HFF-Myc (cell line): ENCODE data around the gene KRT33B.

Source experiments
- DNase-seq: peaks from one replicate; pipeline ENCODE4 v3.0.0-alpha.2; 2011; ENCODE audit warnings: low read depth; ENCODE audit errors: extremely low read depth
- H3K4me3 ChIP-seq: replicated peaks from 2 replicates; pipeline ENCODE4 v1.5.1; 2011; ENCODE audit warnings: low read depth, mild to moderate bottlenecking, control low read depth, low read length
- TF ChIP-seq, protein P1 (sequence below): IDR thresholded peaks from 2 replicates; pipeline ENCODE4 v1.5.1; 2012; ENCODE audit warnings: mild to moderate bottlenecking, low read depth, low read length, control low read depth; ENCODE audit errors: missing control alignments

KRT33B gene

DNA sequence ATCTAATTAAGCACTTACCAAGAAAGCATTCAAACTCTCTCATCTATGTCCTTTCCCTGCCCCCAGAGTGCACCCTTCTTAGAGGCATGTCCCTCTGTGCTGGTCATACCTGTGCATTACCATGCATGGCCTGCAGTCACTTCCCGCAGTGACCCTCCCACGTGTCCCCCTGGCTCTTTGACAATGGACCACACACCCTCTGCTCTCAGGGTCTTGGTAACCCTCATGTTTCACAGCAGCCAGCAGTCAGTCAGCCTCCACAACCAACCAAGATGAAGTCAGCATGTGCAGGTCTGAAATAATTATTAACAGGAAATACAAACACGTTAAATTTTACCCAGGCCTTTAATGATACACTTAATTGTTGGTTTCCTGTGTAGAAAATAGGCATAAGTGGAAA lies 29.1 kb downstream of the KRT33B start:
- no peak overlapping the region for H3K4me3 ChIP-seq
- TF ChIP-seq, protein P1, sequence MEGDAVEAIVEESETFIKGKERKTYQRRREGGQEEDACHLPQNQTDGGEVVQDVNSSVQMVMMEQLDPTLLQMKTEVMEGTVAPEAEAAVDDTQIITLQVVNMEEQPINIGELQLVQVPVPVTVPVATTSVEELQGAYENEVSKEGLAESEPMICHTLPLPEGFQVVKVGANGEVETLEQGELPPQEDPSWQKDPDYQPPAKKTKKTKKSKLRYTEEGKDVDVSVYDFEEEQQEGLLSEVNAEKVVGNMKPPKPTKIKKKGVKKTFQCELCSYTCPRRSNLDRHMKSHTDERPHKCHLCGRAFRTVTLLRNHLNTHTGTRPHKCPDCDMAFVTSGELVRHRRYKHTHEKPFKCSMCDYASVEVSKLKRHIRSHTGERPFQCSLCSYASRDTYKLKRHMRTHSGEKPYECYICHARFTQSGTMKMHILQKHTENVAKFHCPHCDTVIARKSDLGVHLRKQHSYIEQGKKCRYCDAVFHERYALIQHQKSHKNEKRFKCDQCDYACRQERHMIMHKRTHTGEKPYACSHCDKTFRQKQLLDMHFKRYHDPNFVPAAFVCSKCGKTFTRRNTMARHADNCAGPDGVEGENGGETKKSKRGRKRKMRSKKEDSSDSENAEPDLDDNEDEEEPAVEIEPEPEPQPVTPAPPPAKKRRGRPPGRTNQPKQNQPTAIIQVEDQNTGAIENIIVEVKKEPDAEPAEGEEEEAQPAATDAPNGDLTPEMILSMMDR: no peak
- no peak for DNase-seq

DNA sequence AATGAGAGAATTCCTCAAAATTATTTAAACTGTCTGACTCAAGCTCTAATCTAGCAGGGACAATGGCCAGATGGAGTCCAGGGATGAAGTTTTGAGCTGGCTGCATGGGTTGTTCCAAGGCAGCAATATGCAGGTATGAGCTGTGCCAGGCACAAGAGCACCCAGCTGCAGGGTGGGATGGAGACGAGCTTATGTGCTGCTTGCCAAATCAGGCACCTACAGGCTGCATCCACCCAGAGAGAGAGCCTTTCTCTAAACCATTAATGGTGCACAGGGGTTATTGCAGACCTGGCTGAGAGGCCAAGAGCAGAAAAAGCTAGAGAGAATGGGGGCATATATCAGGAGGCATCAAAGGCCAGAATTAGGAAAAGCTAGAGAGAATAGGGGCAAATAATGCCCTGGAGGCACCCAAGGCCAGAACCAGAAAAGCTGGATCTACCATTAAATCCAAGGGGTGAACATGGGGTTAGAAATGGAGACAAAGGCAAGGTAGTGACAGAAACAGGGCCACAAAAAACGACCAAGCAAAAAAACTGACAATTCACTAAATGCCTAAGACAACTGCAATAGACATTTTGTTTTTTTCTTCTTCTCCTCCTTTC lies 29.9 kb downstream of the KRT33B start:
- no peak for DNase-seq
- H3K4me3 ChIP-seq: no peak overlapping the region
- TF ChIP-seq, protein P1: no peak

DNA sequence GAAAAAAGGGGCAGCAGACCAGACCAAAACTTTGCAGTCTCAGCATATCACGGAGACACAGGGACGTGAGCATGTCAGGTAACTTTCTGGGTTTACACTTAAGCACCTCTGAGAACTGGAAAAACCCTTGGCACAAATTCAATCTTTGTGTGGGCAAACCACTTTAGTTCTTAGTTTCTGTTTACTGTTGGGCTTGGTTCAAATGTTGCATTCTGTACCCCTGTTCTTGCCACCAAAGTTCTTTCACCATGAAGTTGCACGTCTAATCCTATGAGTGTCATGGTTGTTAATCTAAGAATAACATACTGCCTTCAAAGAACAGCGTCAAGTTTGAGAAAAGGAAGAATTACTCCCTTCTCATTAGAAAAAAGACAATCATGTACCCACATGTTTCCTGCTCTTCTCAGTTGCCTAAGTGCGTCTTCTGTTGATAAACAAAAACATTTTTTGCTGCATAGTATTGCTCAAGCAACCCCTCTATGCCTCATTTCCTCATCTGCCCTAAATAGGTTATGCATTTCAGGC lies 30.6 kb downstream of the KRT33B start:
- no peak overlapping the region for H3K4me3 ChIP-seq
- TF ChIP-seq, protein P1: no peak
- no peak for DNase-seq

DNA sequence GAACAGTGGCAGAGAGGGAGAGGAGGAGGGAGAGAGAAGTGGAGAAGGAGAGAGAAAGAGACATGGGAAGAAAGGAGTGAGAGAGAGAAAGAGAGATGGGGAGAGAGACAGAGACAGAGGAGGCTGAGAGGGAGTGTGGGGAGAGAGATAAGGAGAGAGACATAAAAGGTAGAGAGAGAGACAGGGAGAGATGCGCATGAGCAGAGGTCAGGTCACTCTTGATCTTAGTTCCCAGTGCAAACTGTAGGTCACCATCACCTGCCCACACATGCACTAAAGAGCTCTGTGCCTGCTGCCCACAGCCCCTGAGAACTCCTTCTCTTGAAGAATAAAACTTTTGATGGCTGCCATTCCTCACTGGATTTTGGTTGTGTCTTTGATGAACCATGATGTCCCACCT lies 33.9 kb downstream of the KRT33B start:
- TF ChIP-seq, protein P1: no peak
- no peak overlapping the region for H3K4me3 ChIP-seq
- no peak for DNase-seq

DNA sequence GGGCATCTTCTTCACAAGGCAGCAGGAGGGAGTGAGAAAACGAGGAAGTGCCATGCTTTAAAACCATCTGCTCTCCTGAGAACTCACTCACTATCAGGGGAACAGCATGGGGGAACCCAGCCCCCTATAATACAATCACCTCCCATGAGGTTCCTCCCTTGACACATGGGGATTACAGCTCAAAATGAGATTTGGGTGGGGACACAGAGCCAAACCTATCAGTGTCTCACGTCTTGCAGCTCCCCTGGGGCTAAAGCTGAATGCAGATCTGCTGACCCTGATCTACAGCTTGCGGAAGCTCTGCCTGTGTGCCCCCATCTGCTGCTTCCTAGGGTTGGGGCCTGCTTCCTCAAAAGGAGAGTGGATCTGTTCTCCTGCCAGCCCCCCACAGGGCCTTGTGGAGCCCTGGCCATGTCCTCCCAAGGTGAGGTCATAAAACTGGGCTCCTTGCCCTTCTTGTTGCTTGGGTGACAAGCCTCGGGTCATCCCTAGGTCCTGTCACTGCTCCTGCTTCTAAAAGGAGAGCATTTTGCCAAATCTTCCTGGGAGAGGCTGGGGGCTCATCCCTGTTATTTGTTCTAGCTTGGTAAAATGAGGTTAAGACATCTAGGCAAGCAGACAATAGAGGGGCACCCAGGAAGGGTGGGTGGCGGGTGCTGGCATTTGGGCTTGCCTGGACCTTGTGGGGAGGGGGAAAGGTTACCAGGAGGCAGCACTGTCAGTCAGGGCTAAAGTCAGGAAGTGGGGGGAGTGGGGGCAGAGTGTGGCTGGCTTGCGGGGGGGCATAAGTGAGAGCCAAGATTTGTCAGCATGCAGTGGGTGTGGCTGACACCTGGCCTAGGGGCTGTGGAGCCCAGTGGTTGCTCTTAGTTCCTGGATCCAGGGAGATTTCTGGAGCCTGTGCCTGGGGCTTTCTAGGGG lies 35.0 kb downstream of the KRT33B start:
- TF ChIP-seq, protein P1: no peak
- no peak overlapping the region for H3K4me3 ChIP-seq
- DNase-seq: no peak

DNA sequence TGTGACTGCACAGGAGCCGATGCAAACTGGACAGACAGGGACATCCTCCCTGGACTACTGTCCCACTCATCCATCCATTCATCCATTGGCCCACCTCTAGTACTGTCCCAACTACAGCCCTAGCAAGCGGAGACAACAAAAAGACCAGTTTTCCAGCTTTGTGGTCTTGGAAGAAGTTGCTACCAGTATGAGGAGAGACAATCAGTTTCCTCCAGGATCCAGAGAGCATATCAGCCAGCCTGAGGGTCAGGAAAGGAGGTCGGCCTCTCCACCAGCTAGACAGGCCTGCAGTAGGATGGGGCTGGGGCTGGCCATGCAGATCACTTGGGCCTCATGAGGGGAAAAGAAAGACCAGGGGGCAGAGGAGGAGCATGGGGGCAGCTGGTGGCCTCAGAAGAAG lies 35.8 kb downstream of the KRT33B start:
- no peak overlapping the region for H3K4me3 ChIP-seq
- no peak for DNase-seq
- TF ChIP-seq, protein P1: no peak
